Eye (tissue), 1 donor: ENCODE results near the gene CRADD.
"Not testable (repeated sequence)": the region's sequence is repeated elsewhere in the genome, so short reads cannot be mapped to it uniquely, and the experiment has no call there.

ENCODE experiments used
- DNase-seq: peaks from one replicate; pipeline ENCODE4 v3.0.0-alpha.2; 2015

The CRADD gene

DNA sequence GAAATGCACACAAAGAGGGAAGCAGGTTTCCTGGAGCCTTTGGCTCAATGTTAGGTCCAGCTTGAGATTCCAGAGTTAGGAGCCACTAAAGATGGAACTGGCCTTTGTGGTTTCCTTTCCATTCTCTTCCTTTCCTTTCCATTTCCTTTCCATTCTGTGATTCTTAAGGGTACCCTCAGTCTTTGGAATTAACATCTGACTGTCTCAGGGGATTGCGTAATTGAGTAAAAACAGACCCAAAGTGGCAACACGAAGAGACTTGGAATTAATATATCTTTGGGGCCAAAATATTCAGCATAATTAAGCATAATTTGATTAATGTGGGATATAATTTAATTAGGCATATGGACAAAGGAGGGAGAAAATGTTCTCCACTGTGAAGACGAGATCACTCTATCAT is 205.6 kb downstream of the CRADD start:
- DNase-seq: no peak

DNA sequence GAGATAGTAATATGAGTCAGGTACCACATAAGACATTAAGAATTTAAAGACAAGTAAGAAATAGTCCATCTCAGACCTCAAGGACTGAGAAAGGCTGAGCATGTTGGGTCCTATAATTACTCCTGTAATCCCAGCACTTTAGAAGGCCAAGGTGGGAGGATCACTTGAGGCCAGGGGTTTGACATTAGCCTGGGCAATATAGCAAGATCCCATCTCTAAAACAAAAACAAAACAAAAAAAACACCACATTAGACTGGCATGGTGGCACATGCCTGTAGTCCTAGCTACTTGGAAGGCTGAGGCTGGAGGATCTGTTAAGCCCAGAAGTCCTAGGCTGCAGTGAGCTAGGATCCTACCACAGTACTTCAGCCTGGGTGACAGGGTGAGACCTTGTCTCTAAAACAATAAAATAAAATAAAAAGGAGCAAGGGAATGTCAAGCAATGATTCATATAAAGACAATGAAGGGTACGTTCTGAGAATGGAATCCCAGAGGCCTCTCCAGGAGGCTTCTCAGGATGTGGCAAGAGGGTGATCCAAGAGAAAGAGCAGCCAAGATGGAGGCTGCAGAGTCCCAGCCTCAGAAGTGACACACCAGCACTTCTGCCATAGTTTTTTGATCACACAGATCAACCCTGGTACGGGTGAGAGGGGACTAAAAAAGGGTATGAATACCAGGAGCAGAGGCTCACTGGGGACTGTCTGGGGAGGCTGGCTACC is 206.4 kb downstream of the CRADD start:
- DNase-seq: no peak

DNA sequence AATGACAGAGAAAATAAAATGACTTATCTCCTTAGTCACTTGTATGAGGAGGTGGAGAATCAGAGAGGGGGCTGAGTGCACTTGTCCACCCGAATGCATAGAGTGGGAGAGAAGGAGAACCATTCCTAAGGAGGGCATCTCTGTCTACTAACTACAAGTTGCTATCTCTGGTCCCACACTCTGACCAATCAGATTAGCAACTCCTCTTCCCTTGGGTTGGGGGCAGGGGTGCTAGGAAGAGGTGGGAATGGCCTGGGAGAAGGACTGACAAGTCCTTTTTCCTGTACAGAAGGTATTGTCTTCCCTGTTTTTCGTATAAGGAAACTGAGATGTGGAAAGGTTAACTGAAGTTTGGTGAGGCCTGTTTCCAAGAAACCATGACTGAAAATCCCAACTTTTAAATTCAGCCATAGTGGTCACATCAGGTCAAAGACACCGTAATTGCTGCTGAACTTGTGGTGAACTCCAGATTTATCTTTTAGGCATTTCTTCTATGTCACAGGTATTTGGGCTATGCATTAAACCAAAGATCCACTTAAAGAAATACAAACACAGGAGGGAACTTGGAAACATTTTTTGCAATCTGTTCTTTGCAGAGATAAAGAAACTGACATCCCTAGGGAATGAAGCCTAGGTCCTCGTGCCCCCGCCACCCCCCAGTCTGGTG is 207.8 kb downstream of the CRADD start:
- DNase-seq: no peak

DNA sequence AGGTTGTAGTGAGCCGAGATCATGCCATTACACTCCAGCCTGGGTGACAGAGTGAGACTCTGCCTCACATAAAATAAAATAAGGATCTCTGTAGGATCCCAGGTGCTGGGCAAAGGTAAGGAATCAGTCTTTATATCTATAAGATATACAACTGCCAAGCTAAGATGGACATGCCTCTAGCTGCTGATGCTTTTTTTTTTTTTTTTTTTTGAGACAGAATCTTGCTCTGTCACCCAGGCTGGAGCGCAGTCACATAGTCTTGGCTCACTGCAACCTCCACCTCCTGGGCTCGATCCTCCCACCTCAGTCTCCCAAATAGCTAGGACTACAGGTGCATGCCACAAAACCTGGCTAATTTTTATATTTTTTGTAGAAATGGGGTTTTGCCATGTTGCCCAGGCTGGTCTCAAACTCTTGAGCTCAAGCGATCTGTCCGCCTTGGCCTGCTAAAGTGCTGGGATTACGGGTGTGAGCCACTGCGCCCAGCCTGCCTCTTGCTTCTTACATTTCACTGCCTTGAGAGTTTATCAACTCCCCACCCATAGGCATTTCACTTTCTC is 208.9 kb downstream of the CRADD start:
- not testable (repeated sequence) for DNase-seq

DNA sequence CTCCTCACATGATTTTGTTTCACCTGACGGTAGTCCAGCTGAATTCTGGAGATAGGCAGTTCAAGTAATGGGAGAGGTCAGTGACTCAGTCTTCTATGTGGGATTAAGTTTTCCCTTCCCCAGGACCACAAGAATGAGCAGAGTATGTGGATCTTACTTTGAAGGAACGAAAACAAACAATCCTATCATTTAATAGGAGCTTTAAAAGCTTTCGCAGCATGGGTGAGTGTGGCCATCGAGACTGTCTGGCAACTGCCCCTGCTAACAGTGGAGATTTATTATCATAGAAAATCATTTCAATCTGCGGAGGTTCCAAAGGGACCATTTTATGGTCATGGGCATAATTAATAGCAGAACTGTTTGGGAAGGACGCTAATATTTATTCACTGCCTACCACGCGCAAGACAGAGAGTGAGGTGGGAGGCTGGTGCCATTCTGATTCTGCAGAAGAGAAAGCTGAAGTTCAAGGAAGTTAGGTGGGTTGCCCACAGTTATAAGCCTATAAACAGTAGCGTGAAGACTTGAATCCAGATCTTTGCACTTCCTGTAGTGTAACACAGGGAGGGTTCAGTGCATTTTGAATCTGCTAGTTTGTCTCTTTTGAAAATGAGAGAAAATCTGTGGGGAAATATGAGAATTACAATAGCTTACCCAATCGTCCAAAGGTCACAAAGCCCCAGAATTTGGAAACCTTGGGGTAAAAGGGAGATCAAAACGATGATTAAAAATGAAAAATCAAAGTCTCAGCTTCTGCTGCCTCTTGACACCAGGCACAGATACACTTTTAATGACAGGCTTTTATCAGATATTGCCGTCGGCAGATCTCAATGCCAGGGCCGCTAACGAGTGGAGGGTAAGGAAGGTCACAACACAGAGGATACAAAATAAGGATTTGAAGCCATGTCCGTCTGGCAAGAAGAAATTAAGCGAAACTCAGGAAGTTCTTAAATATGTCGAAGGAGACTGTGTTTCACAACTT is 209.6 kb downstream of the CRADD start:
- DNase-seq: peak; percentile 14

DNA sequence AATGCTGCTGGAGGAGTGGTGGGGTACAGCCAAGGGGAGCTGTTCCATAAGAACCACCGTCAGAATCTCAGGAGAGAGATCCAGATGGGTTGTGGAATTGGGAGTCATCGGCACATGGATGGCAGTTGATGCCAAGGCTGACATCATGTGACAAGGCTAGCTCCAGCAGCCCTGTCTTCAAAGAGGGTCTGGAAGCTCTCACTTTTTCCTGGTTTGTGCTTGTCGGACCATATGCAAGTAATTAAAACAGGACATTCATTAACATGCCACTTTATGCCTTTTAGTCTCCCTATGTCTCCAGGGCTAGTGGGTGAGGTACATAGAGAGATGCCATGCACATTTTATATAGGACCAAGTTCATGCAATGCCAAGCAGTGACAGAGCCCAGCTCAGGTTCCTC is 211.8 kb downstream of the CRADD start:
- no peak for DNase-seq

DNA sequence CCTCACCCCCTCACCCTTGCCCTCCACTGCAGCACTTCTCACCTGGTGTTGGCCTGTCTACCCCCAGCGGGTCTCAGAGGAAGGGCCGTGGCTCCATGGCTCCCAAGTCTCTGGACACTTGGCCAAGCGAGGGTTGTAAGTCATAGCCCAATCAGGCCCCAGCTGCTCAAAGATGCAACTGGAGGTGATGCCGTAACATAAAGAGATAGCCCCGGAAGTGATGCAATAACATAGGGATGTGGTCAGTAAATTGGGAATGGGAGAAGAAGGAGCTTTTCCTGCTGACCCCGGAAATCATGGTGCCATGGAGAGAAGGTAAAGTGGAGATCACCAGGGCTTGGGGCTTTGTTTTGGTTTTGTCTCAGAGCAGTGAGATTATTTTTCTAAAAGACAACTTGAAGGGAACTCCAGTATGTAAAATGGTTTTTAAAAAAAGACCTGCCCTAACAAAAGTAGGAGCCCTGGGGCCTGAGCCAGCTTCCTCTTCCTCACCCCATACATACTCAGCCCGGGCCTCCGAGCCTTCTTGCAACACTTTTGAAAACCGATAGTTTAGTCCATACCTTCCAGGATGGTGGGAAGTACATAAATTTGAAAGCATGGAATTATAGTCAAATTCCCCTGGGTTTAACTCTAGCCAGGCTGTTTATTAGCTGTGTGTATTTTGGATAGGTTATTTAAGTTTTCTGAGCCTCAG is 212.5 kb downstream of the CRADD start:
- DNase-seq: no peak

DNA sequence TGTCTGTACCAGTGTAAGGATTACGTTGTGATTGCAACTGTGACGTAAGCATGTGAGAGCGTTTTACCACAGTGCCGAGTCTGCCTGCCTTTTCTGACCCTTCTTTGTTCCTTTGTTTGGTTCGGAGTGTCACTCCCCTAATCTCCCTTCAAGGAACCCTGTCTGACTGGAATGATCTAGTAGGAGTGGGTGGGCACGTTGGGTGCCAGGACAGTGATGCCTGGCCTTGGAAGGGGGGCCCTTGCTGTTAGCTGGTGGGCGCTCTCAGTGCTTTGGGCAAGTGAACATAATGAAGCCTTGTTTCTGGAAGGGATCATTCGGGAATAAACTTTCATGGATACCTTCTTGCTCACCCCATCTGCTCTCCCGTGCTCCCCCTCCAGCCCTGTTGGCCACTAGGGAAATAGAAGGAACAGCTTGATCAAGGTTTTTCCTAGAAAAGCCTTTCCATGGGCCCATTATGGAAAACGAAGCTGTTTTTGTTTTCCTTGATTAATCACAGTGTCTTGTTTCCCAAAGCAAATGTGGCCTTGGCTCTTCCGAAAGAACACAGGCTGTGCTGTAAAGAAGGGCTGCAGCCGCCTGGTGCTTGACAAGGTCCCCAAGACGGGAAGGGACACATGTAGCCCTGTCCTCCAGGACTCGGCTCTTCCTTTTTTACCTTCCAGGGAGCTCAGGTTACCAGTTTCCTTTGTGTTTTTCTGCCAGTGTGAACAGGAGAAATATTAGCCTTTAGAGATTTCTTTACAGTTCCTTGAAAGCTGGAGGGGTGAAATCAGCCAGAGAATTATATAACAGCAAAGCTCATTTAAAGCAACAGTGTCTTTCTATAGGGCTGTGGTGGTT is 215.5 kb downstream of the CRADD start:
- DNase-seq: peak; percentile 60

DNA sequence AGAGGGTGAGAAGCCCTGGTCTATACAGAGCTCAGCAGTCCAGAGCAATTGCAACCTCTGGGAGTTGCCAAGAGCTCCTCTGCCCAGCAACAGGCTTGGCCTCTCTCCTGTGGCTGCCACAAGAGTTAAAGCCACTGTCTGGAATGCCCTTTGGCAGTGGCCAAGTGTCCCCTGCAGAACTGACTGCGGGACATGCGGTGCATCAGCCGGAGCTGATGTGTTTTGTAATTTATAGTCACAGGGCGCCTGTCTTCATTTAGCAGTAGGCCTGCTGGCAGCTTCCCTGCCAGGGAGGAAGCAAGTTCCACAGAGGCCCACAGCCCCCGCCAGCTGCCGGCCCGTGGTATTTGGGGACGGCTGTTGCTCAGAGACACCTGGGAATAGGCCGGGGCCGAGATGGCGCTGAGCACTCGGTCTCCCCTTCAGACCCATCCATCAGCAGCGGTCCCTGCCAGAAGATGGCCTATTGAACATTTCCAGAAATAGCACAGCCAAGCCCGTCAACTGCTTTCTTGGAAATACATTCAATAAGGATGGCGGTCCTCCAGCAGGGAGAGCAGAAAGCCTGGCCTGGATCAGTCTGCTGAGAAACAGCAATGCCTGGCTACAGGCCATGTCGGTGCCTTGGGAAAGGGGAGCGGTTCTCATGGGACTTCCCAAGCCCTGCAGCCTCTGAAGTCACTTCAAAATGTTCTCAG is 217.4 kb downstream of the CRADD start:
- DNase-seq: peak; percentile 70

DNA sequence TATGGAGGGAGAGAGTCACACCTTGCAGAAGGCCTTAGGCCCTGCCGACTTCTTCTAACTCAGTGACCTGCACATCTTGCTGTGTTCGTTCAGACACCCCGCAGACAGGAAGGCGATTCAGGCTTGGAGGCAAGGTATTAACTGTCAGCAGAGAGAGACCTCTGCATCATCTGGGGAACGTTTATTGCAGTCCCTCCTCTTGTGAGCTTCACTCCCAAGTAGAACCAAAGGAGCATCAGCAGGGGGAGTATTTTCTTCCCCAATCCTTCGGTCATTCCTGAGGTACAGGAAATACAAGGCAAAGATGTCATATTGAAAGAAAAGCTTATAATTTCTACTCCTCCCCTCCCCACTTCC is 217.9 kb downstream of the CRADD start:
- DNase-seq: no peak

DNA sequence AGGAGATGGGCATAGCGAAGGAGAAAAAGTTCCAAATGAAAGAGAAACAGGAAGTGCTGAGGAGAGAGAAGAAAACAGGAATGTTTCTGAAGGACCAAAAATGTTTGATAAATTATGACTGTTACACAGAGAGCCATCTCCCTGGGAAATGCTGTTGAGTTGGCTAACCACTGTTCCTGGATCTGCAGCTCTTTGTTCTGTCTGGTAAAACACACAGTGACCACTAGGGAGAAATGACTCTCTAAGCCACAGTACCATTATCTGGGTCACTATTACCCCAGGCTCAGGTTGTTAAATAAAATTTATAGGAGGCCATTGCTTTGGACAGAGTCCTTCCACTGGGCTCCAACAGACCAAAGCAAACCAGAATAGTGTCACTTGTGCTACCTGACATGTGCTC is 219.3 kb downstream of the CRADD start:
- no peak for DNase-seq

DNA sequence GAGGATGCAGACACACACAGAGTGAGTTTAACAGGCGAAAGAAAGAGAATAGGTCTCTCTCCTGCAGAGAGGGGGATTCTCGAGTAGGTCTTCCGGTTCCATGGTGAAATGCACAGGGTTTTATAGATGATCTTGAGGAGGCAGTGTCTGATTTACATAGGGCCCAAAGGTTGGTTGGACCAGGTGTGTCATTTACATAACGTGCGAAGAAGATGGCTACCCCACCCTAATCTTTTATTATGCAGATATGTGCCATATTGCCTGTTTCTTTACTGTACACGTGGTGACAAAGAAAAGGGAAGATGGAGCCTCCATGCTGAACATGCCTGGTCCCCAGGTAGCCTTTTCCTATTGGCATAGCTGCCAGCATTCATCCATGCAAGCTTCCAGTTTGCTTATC is 219.8 kb downstream of the CRADD start:
- DNase-seq: no peak

DNA sequence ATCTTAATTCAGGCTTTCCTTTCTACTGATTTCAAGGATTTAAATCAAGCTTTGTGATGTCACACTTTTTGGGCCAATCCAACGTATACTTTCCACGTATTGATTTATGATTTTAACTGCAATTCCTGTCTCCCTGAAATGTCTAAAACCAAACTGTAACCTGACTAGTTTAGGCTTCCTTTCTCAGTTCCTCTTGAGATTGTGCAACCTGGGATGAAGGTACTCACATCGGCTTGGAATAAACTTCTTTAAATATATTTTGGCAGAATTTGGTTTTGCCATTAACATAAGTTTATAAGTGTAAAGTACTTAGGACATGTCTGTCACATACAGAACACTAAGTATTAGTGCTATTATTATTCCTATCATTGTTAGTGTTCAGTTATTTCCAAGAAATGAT is 224.6 kb downstream of the CRADD start:
- DNase-seq: no peak

DNA sequence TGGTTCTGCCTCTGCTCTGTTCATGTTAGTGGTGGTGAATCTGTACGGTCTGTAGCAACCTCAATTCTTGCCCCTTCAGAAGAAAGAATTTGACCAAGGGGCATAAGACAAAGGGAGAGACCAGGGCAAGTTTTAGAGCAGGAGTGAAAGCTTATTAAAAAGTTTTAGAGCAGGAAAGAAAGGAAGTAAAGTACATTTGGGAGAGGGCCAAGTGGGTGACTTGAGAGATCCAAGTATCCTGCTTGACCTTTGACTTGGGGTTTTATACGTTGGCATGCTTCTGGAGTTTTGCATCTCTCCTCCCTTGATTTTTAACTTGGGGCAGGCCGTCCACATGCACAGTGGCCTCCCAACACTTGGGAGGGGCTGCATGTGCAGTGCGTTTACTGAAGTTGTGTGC is 225.0 kb downstream of the CRADD start:
- DNase-seq: no peak

DNA sequence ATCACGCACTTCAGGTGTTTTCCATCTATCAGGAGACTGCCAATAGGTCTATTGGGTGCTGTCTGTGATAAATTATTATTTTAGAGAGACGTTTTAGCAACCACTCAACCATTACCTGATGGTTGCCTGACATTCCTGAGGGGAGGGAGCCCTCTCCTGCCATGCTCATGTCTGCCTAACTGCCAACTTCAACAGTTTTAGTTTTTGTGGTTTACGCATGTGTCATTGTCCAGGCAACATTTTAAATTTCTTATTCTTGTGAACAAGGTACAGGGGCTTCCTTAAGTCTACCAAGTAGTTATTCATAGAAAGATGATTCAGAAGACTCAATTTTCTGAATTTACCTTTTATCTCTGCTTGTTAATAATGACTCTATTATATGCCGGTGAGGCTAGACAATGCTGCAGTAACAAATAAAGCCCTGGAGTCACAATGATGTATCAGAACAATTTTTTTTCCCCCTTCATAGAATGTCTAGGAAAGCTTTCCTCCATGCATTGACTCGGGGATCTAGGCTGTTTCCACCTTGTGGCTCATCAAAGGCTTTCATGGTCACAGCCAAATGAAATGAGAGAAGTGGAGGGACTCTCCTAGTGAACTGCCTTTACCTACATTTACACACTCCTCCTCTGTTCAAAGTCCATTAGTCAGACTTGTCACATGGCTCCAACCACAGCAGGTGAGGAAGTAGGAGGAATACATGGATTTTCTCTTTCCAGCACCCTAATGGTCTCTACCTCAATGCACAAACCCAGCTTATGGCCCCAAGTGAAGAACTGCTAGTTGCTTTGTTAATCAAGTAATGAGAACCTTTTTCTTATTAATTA is 225.8 kb downstream of the CRADD start:
- no peak for DNase-seq

DNA sequence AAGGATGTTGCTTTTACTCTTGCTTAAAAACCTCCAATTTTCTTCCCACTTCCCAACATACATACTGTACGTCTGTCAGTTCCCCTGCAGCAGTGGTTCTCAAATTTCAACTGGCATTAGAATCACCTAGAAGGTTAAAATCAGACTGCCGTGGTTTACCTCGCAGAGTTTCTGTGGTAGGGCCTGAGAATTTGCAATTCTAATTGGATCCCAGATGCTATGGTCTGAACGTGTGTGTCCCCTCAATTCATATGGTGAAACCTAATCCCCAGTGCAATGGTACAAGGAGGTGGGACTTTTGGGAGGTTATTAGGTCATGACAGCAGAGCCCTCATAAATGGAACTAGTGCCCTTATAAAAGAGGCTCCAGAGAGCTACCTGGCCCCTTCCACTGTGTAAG is 226.9 kb downstream of the CRADD start:
- no peak for DNase-seq

DNA sequence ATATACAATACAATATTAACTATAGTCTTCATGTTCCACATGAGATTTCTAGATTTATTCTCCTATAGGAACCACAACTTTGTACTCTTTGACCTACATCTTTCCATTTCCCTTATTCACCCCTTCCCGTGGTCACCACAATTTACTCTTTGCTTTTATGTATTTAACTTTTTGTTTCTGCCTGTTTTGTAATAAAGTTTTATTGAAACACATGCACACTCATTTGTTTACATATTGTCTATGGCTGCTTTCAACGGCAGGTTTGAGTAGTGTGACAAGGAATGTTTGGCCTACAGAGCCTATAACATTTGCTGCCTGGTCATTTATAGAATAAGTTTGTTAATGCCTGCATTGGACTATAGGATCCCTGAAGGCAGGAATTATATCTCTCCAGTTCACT is 231.1 kb downstream of the CRADD start:
- no peak for DNase-seq

DNA sequence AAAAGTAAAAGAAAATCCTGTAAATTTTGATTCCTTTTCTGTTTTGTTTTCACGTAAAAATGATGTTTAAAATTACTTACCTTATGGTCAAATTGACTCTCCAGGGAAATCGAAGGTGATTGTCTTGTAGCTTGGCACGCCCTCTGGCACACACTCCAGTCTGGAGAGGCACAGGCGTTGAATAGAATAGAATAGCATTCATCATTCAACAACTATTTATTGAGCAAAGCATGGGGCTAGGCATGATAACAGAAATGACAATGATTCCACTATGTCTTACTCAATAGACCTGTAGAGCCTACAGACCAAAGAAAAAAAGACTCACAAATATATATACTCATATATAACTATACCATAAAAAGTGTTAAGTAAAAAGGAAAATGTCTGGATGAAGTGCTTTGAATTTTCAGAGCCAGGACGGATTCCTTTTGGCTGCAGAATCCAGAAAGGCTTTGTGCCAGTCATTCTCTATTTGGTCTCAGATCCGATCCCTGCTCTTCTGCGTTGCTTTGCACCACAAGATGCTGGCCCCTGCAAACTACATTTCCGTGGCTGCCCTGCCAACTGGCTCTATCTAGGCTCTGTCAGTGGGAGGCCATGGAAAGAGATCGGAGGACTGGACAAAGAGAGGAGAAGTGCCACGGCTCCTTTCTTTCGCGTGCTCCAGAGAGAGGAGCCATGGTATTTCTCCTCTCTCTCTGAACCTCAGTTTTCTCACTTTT is 231.8 kb downstream of the CRADD start:
- no peak for DNase-seq

DNA sequence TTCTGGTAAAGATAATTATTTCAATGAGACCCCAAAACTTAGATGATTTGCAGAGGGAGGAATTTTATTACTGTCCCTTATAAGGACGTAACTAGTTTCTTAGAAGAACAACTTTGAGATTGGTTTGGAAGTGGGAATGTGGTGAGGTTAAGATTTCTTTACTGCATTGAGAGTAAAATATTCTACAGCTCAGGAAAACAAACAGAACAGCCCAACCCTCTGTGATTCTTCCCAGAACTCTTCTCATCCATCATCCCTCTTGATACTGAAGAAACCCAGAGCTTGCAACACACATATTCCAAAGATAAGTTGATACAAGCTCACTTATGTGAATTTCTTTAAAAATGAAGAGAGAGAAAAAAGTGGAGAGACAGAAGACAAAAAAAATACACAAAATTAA is 234.2 kb downstream of the CRADD start:
- DNase-seq: no peak
